NCI-H187 (cell line): ENCODE data around the gene FAM222A.

ENCODE experiments used
- DNase-seq, 2 experiments: peaks; one replicate each; lab custom pipeline; 2025; lab: John Stamatoyannopoulos, UW

The FAM222A gene

DNA sequence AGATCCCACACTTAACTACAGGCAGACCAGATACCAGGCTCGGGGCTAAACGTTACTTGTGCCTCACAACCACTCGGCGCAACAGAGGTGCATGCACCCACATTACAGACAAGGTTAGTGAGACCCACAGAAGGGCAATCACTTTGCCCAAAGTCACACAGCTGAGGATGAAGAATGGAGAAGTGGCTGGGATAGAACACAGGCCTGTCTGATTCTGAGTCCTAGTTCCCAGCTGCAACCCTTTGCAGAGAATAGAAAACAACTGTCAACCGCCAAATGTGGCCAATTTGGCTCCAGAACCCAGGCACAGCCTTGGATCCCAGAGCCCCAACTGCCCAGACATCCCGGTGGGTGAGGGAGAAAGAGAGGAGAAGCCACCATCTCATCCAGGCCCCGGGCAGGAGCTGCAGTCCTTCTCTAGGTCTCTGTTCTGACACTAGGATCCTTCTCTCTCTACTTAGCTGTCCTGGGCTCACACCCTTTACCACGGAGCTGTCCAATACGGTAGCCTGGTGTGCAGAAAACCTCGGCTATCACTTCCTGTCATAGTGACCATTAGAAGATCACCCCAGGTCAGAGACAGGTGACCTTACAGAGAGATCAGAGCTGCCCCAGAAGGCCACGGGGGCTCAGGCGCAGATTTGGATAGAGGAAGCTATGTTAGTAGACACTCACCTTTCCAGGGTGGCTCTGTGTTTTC lies 59.1 kb downstream of the FAM222A start:
- DNase-seq, result no peak

- no peak for DNase-seq
Measured at GRCh38 chr12:109773384-109774011, 59.9 kb downstream of the FAM222A start.

GRCh38 chr12:109775172-109775881 lies 61.7 kb downstream of the FAM222A start:
- peak; percentile 38 to 43 for DNase-seq

DNA sequence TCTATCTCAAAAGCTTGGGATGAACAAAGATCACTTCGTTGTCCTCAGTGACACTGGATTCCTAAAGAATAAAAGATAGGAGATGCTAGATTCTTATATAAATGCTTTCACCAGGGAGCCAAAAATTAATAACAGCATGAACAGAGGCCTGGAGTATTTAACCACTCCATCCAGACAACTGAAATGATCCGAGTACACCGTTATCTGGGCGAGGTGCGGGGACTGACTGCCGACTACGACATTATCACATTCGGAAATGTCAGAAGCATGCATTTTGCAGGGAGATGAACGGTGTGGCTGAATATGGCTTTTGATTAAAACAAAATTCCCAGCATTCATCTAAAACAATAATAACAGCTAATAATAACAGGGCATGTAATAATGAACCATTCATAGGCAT lies 63.0 kb downstream of the FAM222A start:
- no peak for DNase-seq

DNA sequence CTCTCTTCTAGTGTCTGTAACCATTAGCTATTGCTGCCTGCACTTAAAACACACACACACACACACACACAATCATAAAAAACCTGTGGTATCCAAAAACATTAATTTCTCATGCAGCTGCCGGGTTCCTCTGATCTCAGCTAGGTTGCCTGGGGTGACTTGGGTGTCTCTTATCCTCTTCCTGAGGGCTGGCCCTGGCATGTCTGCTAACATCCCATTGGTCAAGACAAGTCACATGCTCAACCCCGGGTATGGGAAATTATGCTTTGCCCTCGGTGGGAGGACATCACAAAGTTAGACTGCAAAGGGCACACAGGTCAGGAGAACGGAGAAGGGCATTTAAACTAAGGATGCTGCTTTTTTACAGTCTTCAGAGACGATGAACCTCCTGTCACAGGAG lies 63.9 kb downstream of the FAM222A start:
- no peak for DNase-seq

- no peak for DNase-seq
Measured at GRCh38 chr12:109778684-109779083, 65.1 kb downstream of the FAM222A start.

DNA sequence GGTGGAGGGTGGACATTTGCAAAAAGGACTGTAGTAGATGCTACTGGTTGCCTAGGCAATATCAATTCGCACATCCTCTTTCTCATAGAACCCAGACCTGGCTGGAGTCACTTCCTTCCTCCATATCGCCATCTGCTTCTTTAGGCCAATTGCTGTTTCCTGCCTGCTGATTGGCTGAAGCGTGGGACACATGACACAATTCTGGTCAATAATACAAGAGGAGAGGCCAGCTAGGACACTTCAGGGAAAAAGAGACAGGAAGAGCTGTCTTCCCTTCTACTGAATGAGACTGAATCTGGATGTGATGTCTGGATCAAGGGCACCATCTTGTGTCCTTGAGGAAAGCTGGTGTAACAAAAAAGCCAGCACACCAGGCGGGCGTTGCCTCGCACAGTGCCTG lies 65.8 kb downstream of the FAM222A start:
- DNase-seq, result no peak

DNA sequence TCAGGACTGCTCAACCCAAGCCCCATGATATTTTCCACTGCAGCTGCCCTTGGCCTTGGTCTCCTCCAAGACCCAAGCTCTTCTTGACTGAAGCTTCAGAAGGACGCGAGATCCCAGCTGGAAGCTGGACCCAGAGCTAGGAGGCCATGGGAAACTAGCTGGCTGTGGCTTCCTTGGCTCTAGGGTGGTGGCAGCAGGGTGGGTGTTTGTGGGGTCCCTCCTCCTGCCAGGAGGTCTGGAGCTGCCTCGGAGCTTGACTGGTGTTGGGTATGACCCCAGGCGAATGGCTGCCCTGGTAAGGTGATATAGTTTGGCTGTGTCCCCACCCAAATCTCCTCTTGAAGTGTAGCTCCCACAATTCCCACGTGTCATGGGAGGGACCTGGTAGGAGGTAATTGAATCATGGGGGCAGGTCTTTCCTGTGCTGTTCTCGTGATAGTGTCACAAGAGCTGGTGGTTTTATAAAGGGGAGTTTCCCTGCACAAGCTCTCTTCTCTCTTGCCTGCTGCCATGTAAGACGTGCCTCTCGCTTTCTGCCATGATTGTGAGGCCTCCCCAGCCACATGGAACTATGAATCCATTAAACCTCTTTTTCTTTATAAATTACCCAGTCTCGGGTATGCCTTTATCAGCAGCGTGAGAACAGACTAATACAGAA lies 68.2 kb downstream of the FAM222A start:
- no peak for DNase-seq

DNA sequence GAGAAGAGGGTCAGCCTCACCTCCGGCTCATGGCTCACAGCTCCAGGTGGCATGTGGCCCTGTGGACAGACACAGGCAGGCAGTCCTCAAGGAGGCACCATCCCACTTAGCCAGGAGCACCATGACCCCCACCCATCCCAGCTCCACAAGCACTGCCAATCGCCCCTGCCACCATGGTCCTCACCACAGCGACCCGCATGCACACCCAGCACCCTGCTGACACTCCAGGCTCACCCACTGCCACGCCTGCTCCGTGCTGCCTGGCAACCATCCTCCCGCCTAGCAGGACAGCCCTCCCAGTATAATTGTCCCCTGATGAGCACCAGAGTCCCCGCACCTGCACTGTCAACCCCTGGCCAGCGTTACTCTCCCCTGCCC lies 68.7 kb downstream of the FAM222A start:
- DNase-seq, result no peak

GRCh38 chr12:109783135-109783964 lies 69.7 kb downstream of the FAM222A start:
- no peak for DNase-seq

DNA sequence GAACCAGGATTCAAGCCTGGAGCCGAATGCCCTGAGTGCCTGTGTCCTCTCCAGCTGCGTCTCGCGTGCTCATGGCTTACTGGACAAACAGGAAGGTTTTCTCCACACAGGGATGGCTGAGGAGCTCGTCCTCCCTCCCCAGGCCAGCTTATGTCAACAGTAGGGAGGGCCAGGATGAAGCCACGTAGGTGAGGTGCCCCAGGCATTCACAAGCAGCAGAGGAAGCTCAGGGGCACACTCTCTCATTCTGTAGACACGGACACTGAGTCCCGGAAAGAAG lies 70.3 kb downstream of the FAM222A start:
- no peak for DNase-seq

- DNase-seq, result no peak
Measured at GRCh38 chr12:109785854-109786253, 72.2 kb downstream of the FAM222A start.

DNA sequence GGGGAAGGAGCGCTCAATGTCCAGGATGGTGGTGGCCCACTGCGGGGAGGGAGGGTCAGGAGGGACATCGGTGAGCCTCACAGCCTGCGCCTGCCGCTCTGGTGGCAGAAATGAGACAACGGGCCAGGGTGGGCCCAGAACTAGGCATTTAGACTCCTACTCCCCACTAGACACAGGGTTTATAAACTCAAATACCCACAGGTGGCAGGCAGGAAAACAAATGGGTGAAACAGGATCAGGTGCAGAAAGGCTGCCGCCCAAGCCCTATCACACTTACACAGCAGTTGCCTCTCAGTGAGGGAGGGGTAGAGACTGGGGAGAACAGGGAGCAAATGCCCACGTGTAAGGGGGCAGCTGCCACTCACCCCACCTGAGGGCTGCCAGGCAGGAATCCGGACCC lies 73.2 kb downstream of the FAM222A start:
- DNase-seq, result no peak

DNA sequence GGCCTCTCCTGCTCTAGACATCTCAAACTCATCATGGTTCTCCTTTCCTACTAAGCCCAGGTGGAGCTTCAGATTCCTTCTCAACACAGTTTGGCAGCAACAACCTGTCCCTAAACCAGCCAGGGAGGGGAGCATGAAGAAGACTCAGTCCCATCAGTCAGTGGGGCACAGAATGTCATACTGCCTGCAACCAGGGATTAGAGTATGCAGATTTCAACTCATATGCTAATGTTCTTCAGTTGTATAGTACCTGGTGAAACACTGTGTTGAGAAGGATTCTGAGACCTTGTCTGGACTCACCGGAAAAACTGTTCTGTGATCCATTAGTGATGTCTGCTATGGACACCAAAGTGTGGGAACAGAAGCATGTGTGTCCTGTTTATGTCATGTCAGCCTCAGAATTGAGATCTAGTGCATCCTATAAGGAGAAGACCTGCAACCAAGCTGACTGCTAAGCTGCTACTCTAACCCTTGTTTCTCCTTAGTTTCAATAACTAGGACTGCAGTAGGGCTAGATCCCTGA lies 76.0 kb downstream of the FAM222A start:
- DNase-seq, result no peak

DNA sequence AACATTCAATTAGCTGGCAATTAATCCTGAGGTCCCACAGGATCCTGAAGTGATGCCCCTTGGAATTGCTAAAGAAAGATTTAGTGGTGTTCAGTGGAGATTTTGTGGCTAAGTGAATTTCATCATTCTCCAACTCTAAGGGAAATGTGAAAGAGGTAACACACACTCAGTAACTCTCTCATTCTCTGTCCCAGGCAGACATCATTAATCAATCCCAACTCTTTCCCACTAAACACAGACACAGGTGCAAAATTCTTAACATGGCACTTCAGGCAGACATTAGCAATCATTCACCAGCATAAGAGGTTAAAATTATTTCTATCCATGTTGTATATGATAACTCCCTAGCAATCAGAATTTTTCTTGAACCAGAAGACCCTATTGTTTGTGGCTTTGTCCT lies 79.4 kb downstream of the FAM222A start:
- DNase-seq, result no peak

- DNase-seq, result no peak
Measured at GRCh38 chr12:109793411-109793810, 79.8 kb downstream of the FAM222A start.

DNA sequence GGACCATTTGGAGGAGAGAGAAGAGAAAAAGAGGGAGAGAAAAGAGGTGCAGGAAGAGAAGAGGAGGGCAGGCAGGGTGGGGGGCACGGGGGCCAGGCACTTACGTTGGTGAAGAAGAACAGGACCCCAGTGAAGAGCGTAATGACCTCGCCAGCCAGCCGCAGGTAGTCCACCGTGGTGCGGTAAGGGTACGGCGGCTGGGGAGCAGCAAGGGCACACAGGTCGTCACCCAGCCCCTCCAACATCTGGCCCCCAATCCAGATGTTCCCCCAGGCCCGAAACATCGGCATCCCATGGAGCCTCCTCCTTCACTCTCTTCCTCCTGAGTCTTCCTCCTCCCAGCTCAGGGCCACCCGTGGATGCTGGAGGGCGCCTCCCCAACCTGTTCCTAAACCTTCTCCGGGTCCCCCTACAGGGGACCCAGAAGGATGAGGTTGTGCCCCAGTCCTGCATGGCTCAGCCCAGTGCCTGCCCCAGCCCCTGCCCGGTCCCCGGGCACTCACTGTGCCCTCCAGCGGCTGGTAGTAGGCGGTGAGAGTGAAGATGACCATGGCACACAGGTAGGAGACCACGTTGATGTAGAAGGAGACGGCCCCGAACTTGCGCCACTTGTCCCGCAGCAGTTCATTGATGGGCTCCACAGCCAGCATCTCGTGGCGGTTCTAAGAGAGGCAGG lies 80.3 kb downstream of the FAM222A start:
- no peak for DNase-seq

GRCh38 chr12:109795023-109795422 lies 81.4 kb downstream of the FAM222A start:
- no peak for DNase-seq

DNA sequence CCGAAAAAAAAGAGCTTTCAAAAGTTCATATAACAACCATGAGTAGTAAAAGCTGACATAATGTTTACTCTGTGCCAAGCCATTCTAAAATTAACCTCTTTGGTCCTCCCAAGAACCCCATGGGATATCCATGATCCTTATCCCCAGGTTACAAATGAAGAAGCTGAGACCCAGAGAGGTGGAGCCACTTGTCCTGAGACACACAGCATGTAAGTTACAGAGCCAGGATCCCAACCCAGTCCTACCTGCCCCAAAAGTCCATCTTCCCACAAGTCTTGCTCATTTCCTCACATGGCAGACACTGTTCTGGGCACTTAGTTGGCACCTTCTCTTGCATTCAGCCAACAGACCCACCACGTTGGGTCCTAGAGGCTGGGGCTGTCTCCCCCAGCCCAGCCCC lies 82.4 kb downstream of the FAM222A start:
- DNase-seq, result no peak

- no peak for DNase-seq
Measured at GRCh38 chr12:109797905-109798669, 84.5 kb downstream of the FAM222A start.

GRCh38 chr12:109798691-109799090 lies 85.1 kb downstream of the FAM222A start:
- DNase-seq, result no peak
